Left ventricle myocardium inferior (tissue), 1 donor: Measurements from ENCODE around the gene MTUS2. TPM values are rescaled to one million over a fixed set of nuclear protein-coding genes. Genes with fewer than 3 reads are reported as not detected.

Source experiments
- DNase-seq: peaks from one replicate; pipeline ENCODE4 v3.0.0-alpha.2; 2020
- H3K27ac ChIP-seq: fragments of 200-600 bp; replicated peaks from 2 replicates; pipeline ENCODE4 v1.8.0; 2021
- H3K27me3 ChIP-seq: fragments of 200-600 bp; 2 replicates; pipeline ENCODE4 v1.8.0; 2021; ENCODE audit warnings: low read depth
- H3K36me3 ChIP-seq: fragments of 200-600 bp; 2 replicates; pipeline ENCODE4 v1.8.0; 2021
- H3K4me1 ChIP-seq: fragments of 200-600 bp; 2 replicates; pipeline ENCODE4 v1.8.0; 2021
- H3K4me3 ChIP-seq: fragments of 200-600 bp; 2 replicates; pipeline ENCODE4 v1.8.0; 2021; ENCODE audit warnings: mild to moderate bottlenecking, moderate library complexity
- H3K9me3 ChIP-seq: fragments of 200-600 bp; replicated peaks from 2 replicates; pipeline ENCODE4 v1.8.0; 2021
- CTCF ChIP-seq: fragments of 200-600 bp; IDR thresholded peaks from 2 replicates; pipeline ENCODE4 v1.8.0; 2021; ENCODE audit warnings: antibody characterized with exemption, mild to moderate bottlenecking, borderline replicate concordance
- intact Hi-C: fragments of 100-400 bp; cut with micrococcal nuclease; formaldehyde crosslinking; loops from one replicate; pipeline ENCODE4 v1.11.0; 2022
- total RNA-seq: library from RNA; stranded (reverse); fragmentation: NEBNext Ultra II Directional; extraction: Animal tissue kit (Norgen Biotek cat#: 25700); gene quantifications from one replicate; pipeline ENCODE4 v1.2.1, GENCODE V29; 2021
- donor health status: DM: no; HTN: yes; CAD: no; lungs with severe emphysema.

MTUS2 gene
- total RNA-seq, 1 donor from 2014 or later, result 101 TPM

- Histone ChIP-seq H3K36me3 (no peaks in the 10 kb centered on the region), H3K4me1 (peaks cover 10% of the 10 kb centered on the region), H3K9me3 (peaks cover 25% of the 10 kb centered on the region), H3K4me3 (no peak overlapping the region), H3K27ac (no peak overlapping the region), H3K27me3 (no peaks in the 10 kb centered on the region)
- peak; percentile 45 for DNase-seq
- intact Hi-C loops, result no loop called here
- TF ChIP-seq CTCF, result no peak
These were observed 239.7 kb downstream of the MTUS2 start for GRCh38 chr13:29059800-29060199.

GRCh38 chr13:29065142-29065541, 245.0 kb downstream of the MTUS2 start:
- peaks cover 4% of the 10 kb centered on the region for H3K4me1 ChIP-seq
- H3K36me3 ChIP-seq, result no peaks in the 10 kb centered on the region
- H3K27ac ChIP-seq, result no peak overlapping the region
- no peaks in the 10 kb centered on the region for H3K27me3 ChIP-seq
- H3K4me3 ChIP-seq, result no peak overlapping the region
- TF ChIP-seq CTCF, result no peak
- intact Hi-C loops, result no loop called here
- DNase-seq, result no peak
- H3K9me3 ChIP-seq, result no peaks in the 10 kb centered on the region

GRCh38 chr13:29067306-29067945, 247.3 kb downstream of the MTUS2 start:
- Histone ChIP-seq H3K36me3 (no peaks in the 10 kb centered on the region), H3K4me1 (peaks cover 3% of the 10 kb centered on the region), H3K9me3 (no peaks in the 10 kb centered on the region), H3K27ac (no peak overlapping the region), H3K27me3 (no peaks in the 10 kb centered on the region), H3K4me3 (no peak overlapping the region)
- no peak for TF ChIP-seq CTCF
- DNase-seq, result no peak
- intact Hi-C loops, result no loop called here

- DNase-seq, result no peak
- no peak for TF ChIP-seq CTCF
- Histone ChIP-seq H3K4me3 (no peak overlapping the region), H3K9me3 (peaks cover 13% of the 10 kb centered on the region), H3K27ac (no peak overlapping the region), H3K36me3 (no peaks in the 10 kb centered on the region), H3K27me3 (no peaks in the 10 kb centered on the region), H3K4me1 (peaks cover 17% of the 10 kb centered on the region)
- intact Hi-C loops, result no loop called here
These were observed 253.6 kb downstream of the MTUS2 start for GRCh38 chr13:29073755-29074154.

GRCh38 chr13:29077051-29077813, 257.1 kb downstream of the MTUS2 start:
- peak overlapping the region; percentile 68 for H3K27ac ChIP-seq
- DNase-seq, result no peak
- H3K4me1 ChIP-seq, result peaks cover 27% of the 10 kb centered on the region
- TF ChIP-seq CTCF, result no peak
- intact Hi-C loops, result no loop called here
- peaks cover 27% of the 10 kb centered on the region for H3K9me3 ChIP-seq
- H3K27me3 ChIP-seq, result no peaks in the 10 kb centered on the region
- no peaks in the 10 kb centered on the region for H3K36me3 ChIP-seq
- no peak overlapping the region for H3K4me3 ChIP-seq
